Right cardiac atrium (tissue), 5 donors: Measurements from ENCODE around the gene BCAR3. TPM values are rescaled to one million over a fixed set of nuclear protein-coding genes. Genes with fewer than 3 reads are reported as not detected.
"Not testable (repeated sequence)": the region's sequence is repeated elsewhere in the genome, so short reads cannot be mapped to it uniquely, and the experiment has no call there.

Source experiments
- ATAC-seq, 2 donors: fragments of 200-7000 bp; cut with Tn5 transposase; one replicate each; pipeline versions ENCODE4 v1.8.0 to v1.9.1; 2020; ENCODE audit warnings: moderate library complexity in 2 of 2, mild to moderate bottlenecking in 1 of 2
- DNase-seq, 3 donors: peaks; one replicate each; pipeline ENCODE4 v3.0.0-alpha.2; 2020
- H3K27ac ChIP-seq: one replicate; pipeline ENCODE4 v1.5.1; 2013; ENCODE audit warnings: mild to moderate bottlenecking, low read length, control low read depth, moderate library complexity
- H3K27me3 ChIP-seq: one replicate; pipeline ENCODE4 v1.6.1; 2013; ENCODE audit not compliant: control insufficient read depth, insufficient read depth
- H3K4me1 ChIP-seq: one replicate; pipeline ENCODE4 v1.6.1; 2013; ENCODE audit warnings: low read length; ENCODE audit not compliant: control insufficient read depth, insufficient read depth
- H3K4me3 ChIP-seq: one replicate; pipeline ENCODE4 v1.5.1; 2013; ENCODE audit warnings: low read length, control low read depth
- H3K9me3 ChIP-seq: one replicate; pipeline ENCODE4 v1.6.1; 2013; ENCODE audit warnings: low read length; ENCODE audit not compliant: control insufficient read depth
- WGBS: extraction: QIAGEN DNeasy Blood & Tissue Kit; methylation state at CpG from one replicate; pipeline ENCODE4 v1.1.7; 2013; 5-methylcytosine and 5-hydroxymethylcytosine counted together
- intact Hi-C, 4 donors: fragments of 100-400 bp; cut with DNase I; formaldehyde crosslinking; loops; one replicate each; pipeline versions ENCODE4 v1.11.0 to v1.14.0; 2022 to 2023
- polyA plus RNA-seq: library from polyadenylated mRNA; stranded (reverse); fragments of 200-250 nt; gene quantifications from one replicate; pipeline ENCODE4 v1.2.3, GENCODE V29; 2013
- total RNA-seq, 4 donors: library from RNA; stranded (reverse); fragmentation: NEBNext Ultra II Directional; extraction: Animal tissue kit (Norgen Biotek cat#: 25700); gene quantifications; one replicate each; pipeline ENCODE4 v1.2.1, GENCODE V29; 2021
- donor health status: healthy with polysubstance abuse.
- donor health status: DM: no; HTN: yes; CAD: no.
- donor health status: DM: no; HTN: no; CAD: no.
- donor health status: DM: no; HTN: yes; CAD: no; lungs with severe emphysema.
- donor health status: DM: yes; HTN: yes; CAD: no.

BCAR3 gene
- total and polyA plus RNA-seq, 5 donors, result 10.1 to 17.4 (median 12.6) TPM

- H3K27ac ChIP-seq, ATAC-seq, H3K4me1 ChIP-seq, H3K27me3 ChIP-seq, DNase-seq, H3K4me3 ChIP-seq, H3K9me3 ChIP-seq: not testable (repeated sequence)
- 85% methylated on average over 13 of the region's 13 CpGs for WGBS
- intact Hi-C loops, result loop anchor here in 1 of 4 donors (10.0 kb wide), 1 partner anchor 117 kb away; no protein-coding TSS in a partner anchor
Observed at GRCh38 chr1:93697566-93697965, 15.9 kb upstream of the BCAR3 start.

GRCh38 chr1:93695411-93696005 lies 13.9 kb upstream of the BCAR3 start:
- intact Hi-C loops, result loop anchor here in 1 of 4 donors (10.0 kb wide), 1 partner anchor 119 kb away; no protein-coding TSS in a partner anchor
- DNase-seq, result no peak

GRCh38 chr1:93694819-93695218 lies 13.2 kb upstream of the BCAR3 start:
- Histone ChIP-seq H3K4me1 (no peaks in the 10 kb centered on the region), H3K27ac (no peak overlapping the region), H3K9me3 (no peaks in the 10 kb centered on the region), H3K4me3 (no peak overlapping the region), H3K27me3 (no peaks in the 10 kb centered on the region)
- DNase-seq (no peak), ATAC-seq (no peak)
- whole genome bisulfite sequencing, result 86% methylated on average over 3 of the region's 3 CpGs
- intact Hi-C loops, result loop anchor here in 1 of 4 donors (10.0 kb wide), 1 partner anchor 120 kb away; no protein-coding TSS in a partner anchor

More at GRCh38 chr1:93695411-93696005, 13.9 kb upstream of the BCAR3 start:
- H3K27me3 ChIP-seq, result no peaks in the 10 kb centered on the region
- no peaks in the 10 kb centered on the region for H3K9me3 ChIP-seq
- H3K27ac ChIP-seq, result no peak overlapping the region
- H3K4me1 ChIP-seq, result no peaks in the 10 kb centered on the region
- ATAC-seq, result no peak
- H3K4me3 ChIP-seq, result no peak overlapping the region
- 87% methylated on average over 2 of the region's 2 CpGs for WGBS

GRCh38 chr1:93694039-93694438 lies 12.4 kb upstream of the BCAR3 start:
- DNase-seq, result peak in 2 of 3 donors; percentile 42 to 60
- Histone ChIP-seq H3K9me3 (no peaks in the 10 kb centered on the region), H3K4me1 (no peaks in the 10 kb centered on the region), H3K4me3 (no peak overlapping the region), H3K27ac (no peak overlapping the region), H3K27me3 (no peaks in the 10 kb centered on the region)
- 74% methylated on average over 7 of the region's 7 CpGs for WGBS
- ATAC-seq, result peak; percentile 42 to 67
- intact Hi-C loops, result loop anchor here in 1 of 4 donors (10.0 kb wide), 1 partner anchor 121 kb away; no protein-coding TSS in a partner anchor

GRCh38 chr1:93692983-93693591 lies 11.4 kb upstream of the BCAR3 start:
- intact Hi-C loops, result loop anchor here in 1 of 4 donors (10.0 kb wide), 1 partner anchor 122 kb away; no protein-coding TSS in a partner anchor
- Histone ChIP-seq H3K4me3 (no peak overlapping the region), H3K27me3 (no peaks in the 10 kb centered on the region), H3K4me1 (no peaks in the 10 kb centered on the region), H3K27ac (no peak overlapping the region), H3K9me3 (no peaks in the 10 kb centered on the region)
- peak in 1 of 2 donors; percentile 22 for ATAC-seq
- WGBS, result 83% methylated on average over 7 of the region's 7 CpGs
- DNase-seq, result no peak

GRCh38 chr1:93692451-93692861 lies 10.8 kb upstream of the BCAR3 start:
- H3K4me3 ChIP-seq, result no peak overlapping the region
- intact Hi-C loops, result loop anchor here in 1 of 4 donors (10.0 kb wide), 1 partner anchor 122 kb away; no protein-coding TSS in a partner anchor
- no peak overlapping the region for H3K27ac ChIP-seq
- no peaks in the 10 kb centered on the region for H3K4me1 ChIP-seq
- WGBS, result 38% methylated on average over 2 of the region's 2 CpGs
- ATAC-seq (no peak), DNase-seq (no peak)
- H3K9me3 ChIP-seq, result no peaks in the 10 kb centered on the region
- H3K27me3 ChIP-seq, result no peaks in the 10 kb centered on the region

- no peak overlapping the region for H3K4me3 ChIP-seq
- H3K4me1 ChIP-seq, result no peaks in the 10 kb centered on the region
- WGBS, result 67% methylated on average over 4 of the region's 4 CpGs
- DNase-seq (no peak), ATAC-seq (no peak)
- no peaks in the 10 kb centered on the region for H3K27me3 ChIP-seq
- intact Hi-C loops, result loop anchor here in 1 of 4 donors (10.0 kb wide), 1 partner anchor 123 kb away; no protein-coding TSS in a partner anchor
- no peaks in the 10 kb centered on the region for H3K9me3 ChIP-seq
- H3K27ac ChIP-seq, result no peak overlapping the region
Observed at GRCh38 chr1:93692026-93692425, 10.4 kb upstream of the BCAR3 start.

GRCh38 chr1:93690921-93691789 lies 9.5 kb upstream of the BCAR3 start:
- no peak overlapping the region for H3K4me3 ChIP-seq
- WGBS, result 85% methylated on average over 4 of the region's 4 CpGs
- DNase-seq, result no peak

GRCh38 chr1:93690341-93690740 lies 8.7 kb upstream of the BCAR3 start:
- intact Hi-C loops, result loop anchor here in 1 of 4 donors (10.0 kb wide), 1 partner anchor 124 kb away; no protein-coding TSS in a partner anchor
- ATAC-seq (no peak), DNase-seq (no peak)
- no peak overlapping the region for H3K4me3 ChIP-seq
- H3K4me1 ChIP-seq, result no peaks in the 10 kb centered on the region
- no peaks in the 10 kb centered on the region for H3K27me3 ChIP-seq
- H3K9me3 ChIP-seq, result no peaks in the 10 kb centered on the region
- no peak overlapping the region for H3K27ac ChIP-seq

More at GRCh38 chr1:93690921-93691789, 9.5 kb upstream of the BCAR3 start:
- no peaks in the 10 kb centered on the region for H3K9me3 ChIP-seq
- no peak overlapping the region for H3K27ac ChIP-seq
- no peak for ATAC-seq
- intact Hi-C loops, result loop anchor here in 1 of 4 donors (10.0 kb wide), 1 partner anchor 124 kb away; no protein-coding TSS in a partner anchor
- no peaks in the 10 kb centered on the region for H3K4me1 ChIP-seq
- H3K27me3 ChIP-seq, result no peaks in the 10 kb centered on the region

GRCh38 chr1:93689521-93690223 lies 8.0 kb upstream of the BCAR3 start:
- no peak for DNase-seq
- no peaks in the 10 kb centered on the region for H3K27me3 ChIP-seq
- intact Hi-C loops, result loop anchor here in 1 of 4 donors (10.0 kb wide), 1 partner anchor 125 kb away; no protein-coding TSS in a partner anchor
- H3K27ac ChIP-seq, result no peak overlapping the region
- ATAC-seq, result no peak
- H3K4me1 ChIP-seq, result no peaks in the 10 kb centered on the region
- no peaks in the 10 kb centered on the region for H3K9me3 ChIP-seq
- 96% methylated on average over 5 of the region's 5 CpGs for WGBS
- no peak overlapping the region for H3K4me3 ChIP-seq
